OCI-LY3 (cell line): Measurements from ENCODE around the gene CACNB4.

Source experiments
- H2AFZ ChIP-seq: fragments of 200-600, 300-600 bp; shearing (Covaris generic); 2 replicates; pipeline ENCODE4 v1.6.0; 2014; ENCODE audit warnings: antibody characterized with exemption, low read depth, low read length
- H3K27ac ChIP-seq: fragments of 200-600, 300-600 bp; sonication (generic); 2 replicates; pipeline ENCODE4 v1.5.1; 2014; ENCODE audit warnings: mild to moderate bottlenecking, low read length, moderate library complexity, mixed read lengths
- H3K27me3 ChIP-seq: fragments of 200-600, 300-600 bp; sonication (generic); 2 replicates; pipeline ENCODE4 v1.6.1; 2014; ENCODE audit warnings: low read depth, low read length, mixed read lengths
- H3K36me3 ChIP-seq: fragments of 200-600, 300-600 bp; sonication (generic); replicated peaks from 2 replicates; pipeline ENCODE3; 2014; ENCODE audit warnings: low read depth, low read length, mixed read lengths
- H3K4me1 ChIP-seq: fragments of 300-600, 200-600 bp; sonication (generic); 2 replicates; pipeline ENCODE4 v1.6.1; 2014; ENCODE audit warnings: low read length, mixed read lengths
- H3K4me2 ChIP-seq: fragments of 200-600, 300-600 bp; sonication (generic); 2 replicates; pipeline ENCODE4 v1.6.1; 2014; ENCODE audit warnings: low read length, mixed read lengths
- H3K4me3 ChIP-seq: fragments of 300-600, 200-600 bp; sonication (generic); 2 replicates; pipeline ENCODE4 v1.5.1; 2014; ENCODE audit warnings: antibody characterized with exemption, mild to moderate bottlenecking, low read length, moderate library complexity
- H3K79me2 ChIP-seq: fragments of 300-600, 200-600 bp; shearing (Covaris generic); 2 replicates; pipeline ENCODE4 v1.6.1; 2014; ENCODE audit warnings: mild to moderate bottlenecking, low read length, mixed read lengths
- H3K9ac ChIP-seq: fragments of 300-600, 200-600 bp; shearing (Covaris generic); 2 replicates; pipeline ENCODE4 v1.6.0; 2014; ENCODE audit warnings: mild to moderate bottlenecking, low read length, moderate library complexity
- H3K9me3 ChIP-seq: fragments of 200-600, 300-600 bp; shearing (Covaris generic); 2 replicates; pipeline ENCODE4 v1.6.1; 2014; ENCODE audit warnings: low read length, mixed read lengths; ENCODE audit not compliant: insufficient read depth
- H4K20me1 ChIP-seq: fragments of 200-600, 300-600 bp; sonication (generic); 2 replicates; pipeline ENCODE4 v1.6.1; 2016; ENCODE audit warnings: low read length, mixed read lengths; ENCODE audit not compliant: insufficient read depth
- EZH2phosphoT487 ChIP-seq: fragments of 200-600 bp; shearing (Covaris generic); IDR thresholded peaks from 2 replicates; pipeline ENCODE4 v1.6.1; 2018; ENCODE audit warnings: antibody characterized with exemption, mixed run types, low read depth
- TF ChIP-seq, protein P1 (sequence below): fragments of 200-600, 300-600 bp; sonication (generic); IDR thresholded peaks from 2 replicates; pipeline ENCODE4 v1.5.1; 2014; ENCODE audit warnings: antibody characterized with exemption, low read length, low read depth

CACNB4 gene

DNA sequence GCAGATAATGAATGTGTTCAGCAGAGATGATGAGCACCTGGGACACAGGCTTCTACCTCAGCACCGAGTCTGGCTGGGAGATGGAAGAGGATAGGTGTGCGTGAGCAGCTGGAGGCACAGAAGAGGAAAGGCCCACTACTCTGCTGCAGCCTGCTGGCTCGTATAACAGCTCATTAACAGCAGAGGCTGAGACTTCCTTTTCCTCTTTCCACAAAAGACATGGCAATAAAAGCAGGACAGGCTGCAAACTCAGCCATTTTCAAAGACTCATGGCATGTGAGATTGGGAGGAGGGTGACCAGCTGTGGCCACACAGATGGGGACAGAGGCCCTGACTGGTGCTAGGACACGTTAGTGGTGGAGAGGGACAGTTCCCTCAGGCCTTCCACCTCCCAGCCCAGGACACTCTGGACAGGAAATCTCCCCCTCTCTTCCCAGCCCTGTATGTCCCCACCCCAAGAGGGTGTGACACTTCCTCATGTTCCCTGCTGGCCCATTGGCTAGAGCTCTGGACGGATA, 60.3 kb downstream of the CACNB4 start:
- H3K4me3 ChIP-seq, result no peak overlapping the region
- no peak overlapping the region for H3K27ac ChIP-seq
- no peak overlapping the region for H3K9ac ChIP-seq
- TF ChIP-seq, protein P1, sequence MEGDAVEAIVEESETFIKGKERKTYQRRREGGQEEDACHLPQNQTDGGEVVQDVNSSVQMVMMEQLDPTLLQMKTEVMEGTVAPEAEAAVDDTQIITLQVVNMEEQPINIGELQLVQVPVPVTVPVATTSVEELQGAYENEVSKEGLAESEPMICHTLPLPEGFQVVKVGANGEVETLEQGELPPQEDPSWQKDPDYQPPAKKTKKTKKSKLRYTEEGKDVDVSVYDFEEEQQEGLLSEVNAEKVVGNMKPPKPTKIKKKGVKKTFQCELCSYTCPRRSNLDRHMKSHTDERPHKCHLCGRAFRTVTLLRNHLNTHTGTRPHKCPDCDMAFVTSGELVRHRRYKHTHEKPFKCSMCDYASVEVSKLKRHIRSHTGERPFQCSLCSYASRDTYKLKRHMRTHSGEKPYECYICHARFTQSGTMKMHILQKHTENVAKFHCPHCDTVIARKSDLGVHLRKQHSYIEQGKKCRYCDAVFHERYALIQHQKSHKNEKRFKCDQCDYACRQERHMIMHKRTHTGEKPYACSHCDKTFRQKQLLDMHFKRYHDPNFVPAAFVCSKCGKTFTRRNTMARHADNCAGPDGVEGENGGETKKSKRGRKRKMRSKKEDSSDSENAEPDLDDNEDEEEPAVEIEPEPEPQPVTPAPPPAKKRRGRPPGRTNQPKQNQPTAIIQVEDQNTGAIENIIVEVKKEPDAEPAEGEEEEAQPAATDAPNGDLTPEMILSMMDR, result no peak
- no peak for TF ChIP-seq EZH2phosphoT487
- H3K36me3 ChIP-seq, result no peaks in the 10 kb centered on the region
- H3K27me3 ChIP-seq, result no peaks in the 10 kb centered on the region
- no peak overlapping the region for H3K4me2 ChIP-seq
- no peaks in the 10 kb centered on the region for H3K79me2 ChIP-seq
- no peaks in the 10 kb centered on the region for H3K9me3 ChIP-seq
- no peaks in the 10 kb centered on the region for H4K20me1 ChIP-seq
- H3K4me1 ChIP-seq, result peaks cover 13% of the 10 kb centered on the region
- no peak overlapping the region for H2AFZ ChIP-seq

DNA sequence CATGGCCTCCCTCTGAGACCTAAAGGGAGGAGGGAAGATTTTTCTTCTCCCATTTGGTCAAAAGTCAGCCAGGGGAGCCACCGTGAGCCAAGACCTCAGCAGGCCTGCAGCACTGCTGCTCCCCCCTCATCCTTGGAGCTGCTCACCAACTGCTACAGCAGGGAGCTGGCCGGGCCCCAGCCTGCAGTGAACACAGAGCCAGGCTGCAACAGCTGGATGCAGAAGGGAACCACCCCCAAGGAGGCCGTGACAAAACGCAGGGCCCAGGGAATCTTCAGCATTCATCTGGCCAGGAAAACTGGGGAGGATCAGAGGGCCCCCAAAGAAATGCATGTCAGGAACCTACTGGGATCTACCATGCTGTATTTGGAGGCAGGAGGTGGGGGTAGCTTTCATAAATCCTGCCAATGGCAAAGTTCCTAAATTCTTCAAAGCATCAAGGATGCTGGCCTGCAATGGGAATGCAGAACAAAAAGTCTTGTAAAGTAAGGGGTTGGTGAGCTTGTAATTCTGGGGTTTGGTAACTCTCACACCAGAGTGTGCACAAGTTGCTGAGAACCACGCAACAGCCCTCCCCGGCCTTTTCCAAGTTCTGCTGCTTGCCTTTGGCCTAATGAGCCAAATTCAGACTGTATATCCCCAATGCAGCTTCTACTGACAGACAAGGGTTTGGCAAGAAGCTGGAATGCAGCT, 61.0 kb downstream of the CACNB4 start:
- Histone ChIP-seq H3K4me1 (peaks cover 9% of the 10 kb centered on the region), H2AFZ (no peak overlapping the region), H3K27me3 (no peaks in the 10 kb centered on the region), H4K20me1 (no peaks in the 10 kb centered on the region), H3K27ac (no peak overlapping the region), H3K79me2 (no peaks in the 10 kb centered on the region), H3K9ac (no peak overlapping the region), H3K4me2 (no peak overlapping the region), H3K4me3 (no peak overlapping the region), H3K36me3 (no peaks in the 10 kb centered on the region), H3K9me3 (no peaks in the 10 kb centered on the region)
- TF ChIP-seq EZH2phosphoT487, result no peak

DNA sequence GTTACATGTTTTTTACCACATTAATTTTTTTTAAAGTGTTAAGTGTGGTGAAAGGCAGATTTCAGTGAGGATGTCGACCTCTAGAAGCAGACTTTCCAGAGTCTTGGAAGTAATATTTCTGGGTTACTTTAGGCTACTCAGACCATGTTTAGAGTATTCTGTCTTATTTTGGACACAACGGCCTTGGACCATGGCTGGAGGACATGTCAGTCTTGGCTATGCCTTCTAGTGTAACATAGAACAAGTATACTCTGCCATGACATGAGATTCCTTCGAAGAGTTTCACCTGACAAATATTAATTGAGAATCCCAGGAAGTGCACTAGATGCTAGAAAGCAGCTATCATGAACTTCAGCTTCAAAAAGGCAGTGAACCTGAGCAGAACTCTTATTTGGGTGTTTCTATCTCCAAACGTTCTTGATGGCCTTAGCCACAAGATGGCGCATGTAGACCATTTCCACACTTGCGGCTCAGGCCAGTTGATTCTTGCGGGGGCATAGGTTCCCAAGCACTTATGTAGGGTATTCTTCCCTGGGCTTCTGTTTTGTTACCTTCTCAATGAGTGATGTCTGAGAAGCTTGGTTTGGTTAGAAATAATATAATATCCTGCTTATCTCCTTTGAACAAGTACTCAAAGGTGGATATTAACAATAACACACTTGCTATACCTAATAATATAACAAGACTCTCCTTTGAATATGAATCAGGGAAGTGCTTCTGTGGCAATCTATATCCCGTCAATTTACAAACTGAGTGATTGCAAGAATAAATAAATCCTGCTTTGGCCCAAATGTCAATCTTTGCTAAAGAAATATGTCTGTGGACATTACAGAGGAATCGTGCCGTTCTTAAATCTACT, 62.0 kb downstream of the CACNB4 start:
- Histone ChIP-seq H3K9me3 (no peaks in the 10 kb centered on the region), H3K9ac (no peak overlapping the region), H2AFZ (0 out of 2 replicates have a peak overlapping the region, but pooled peaks have one; percentile 8), H3K36me3 (no peaks in the 10 kb centered on the region), H3K4me2 (no peak overlapping the region), H3K27ac (no peak overlapping the region), H3K4me1 (no peaks in the 10 kb centered on the region; the same call in 1 of the 2 replicates), H4K20me1 (no peaks in the 10 kb centered on the region), H3K27me3 (no peaks in the 10 kb centered on the region), H3K79me2 (no peaks in the 10 kb centered on the region), H3K4me3 (no peak overlapping the region)
- TF ChIP-seq, protein P1, result peak; percentile 86
- no peak for TF ChIP-seq EZH2phosphoT487

DNA sequence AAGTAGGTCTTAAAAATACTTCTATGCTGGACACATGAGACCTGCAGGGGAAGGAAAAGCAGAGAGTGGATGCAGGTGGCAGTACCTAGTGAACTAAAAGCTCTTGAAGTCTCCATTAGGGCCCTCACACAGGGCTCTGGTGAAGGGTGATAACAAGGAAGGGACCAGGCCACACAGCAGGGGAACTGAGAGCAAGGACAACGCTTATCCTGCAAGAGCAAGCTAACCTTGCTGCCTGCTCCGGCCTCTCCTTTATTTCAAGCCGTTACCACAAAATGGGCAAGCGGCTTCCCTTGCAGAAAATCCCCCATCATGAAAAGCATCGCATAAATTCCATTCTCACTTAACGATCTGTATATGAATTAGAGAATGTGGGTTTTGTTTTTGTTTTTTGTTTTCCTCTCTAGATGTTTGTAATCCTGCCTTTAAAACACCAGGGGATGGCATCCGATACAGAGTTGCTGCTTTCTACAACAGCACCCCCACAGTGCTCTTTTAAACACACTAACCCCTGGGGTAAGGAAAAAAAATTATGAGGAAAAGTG, 64.5 kb downstream of the CACNB4 start:
- no peak for TF ChIP-seq EZH2phosphoT487
- no peak overlapping the region for H3K4me3 ChIP-seq
- no peaks in the 10 kb centered on the region for H3K9me3 ChIP-seq
- no peaks in the 10 kb centered on the region for H3K27me3 ChIP-seq
- no peaks in the 10 kb centered on the region for H4K20me1 ChIP-seq
- peaks cover 7% of the 10 kb centered on the region for H3K4me1 ChIP-seq
- no peak overlapping the region for H2AFZ ChIP-seq
- H3K4me2 ChIP-seq, result no peak overlapping the region
- no peaks in the 10 kb centered on the region for H3K79me2 ChIP-seq
- H3K36me3 ChIP-seq, result no peaks in the 10 kb centered on the region
- no peak overlapping the region for H3K27ac ChIP-seq
- H3K9ac ChIP-seq, result no peak overlapping the region
